Neural crest cell (in vitro differentiated cells): Measurements from ENCODE around the gene UMOD. TPM values are rescaled to one million over a fixed set of nuclear protein-coding genes. Genes with fewer than 3 reads are reported as not detected.

ENCODE experiments used
- DNase-seq: peaks from one replicate; pipeline ENCODE4 v3.0.0; 2021; ENCODE audit warnings: low read depth, mixed read lengths, low spot score
- H3K27ac Mint-ChIP-seq: one replicate; pipeline ENCODE4 v1.8.0; 2021; ENCODE audit warnings: mild to moderate bottlenecking, mixed read lengths; ENCODE audit not compliant: unreplicated experiment
- H3K27me3 Mint-ChIP-seq: 2 replicates; pipeline ENCODE4 v1.8.0; 2021; ENCODE audit warnings: low read depth, mild to moderate bottlenecking, mixed read lengths
- H3K36me3 Mint-ChIP-seq: 2 replicates; pipeline ENCODE4 v1.8.0; 2021; ENCODE audit warnings: low read depth, mild to moderate bottlenecking, mixed read lengths
- H3K4me1 Mint-ChIP-seq: 2 replicates; pipeline ENCODE4 v1.8.0; 2021; ENCODE audit warnings: mixed read lengths
- H3K4me3 Mint-ChIP-seq: one replicate; pipeline ENCODE4 v1.8.0; 2021; ENCODE audit warnings: mild to moderate bottlenecking, mixed read lengths
- H3K9me3 Mint-ChIP-seq: 2 replicates; pipeline ENCODE4 v1.8.0; 2021; ENCODE audit warnings: mixed read lengths
- total RNA-seq: library from RNA; stranded (reverse); gene quantifications from 2 replicates; pipeline ENCODE4 v1.2.1, GENCODE V29; 2021
- TF ChIP-seq, protein P1 (sequence below): fragments of 200-600 bp; sonication (generic); conservative IDR thresholded peaks from 2 replicates; pipeline ENCODE4 v1.5.0; 2021; ENCODE audit warnings: antibody characterized with exemption, mild to moderate bottlenecking

Gene UMOD
- total RNA-seq, 1 donor from 2014 or later = not detected

DNA sequence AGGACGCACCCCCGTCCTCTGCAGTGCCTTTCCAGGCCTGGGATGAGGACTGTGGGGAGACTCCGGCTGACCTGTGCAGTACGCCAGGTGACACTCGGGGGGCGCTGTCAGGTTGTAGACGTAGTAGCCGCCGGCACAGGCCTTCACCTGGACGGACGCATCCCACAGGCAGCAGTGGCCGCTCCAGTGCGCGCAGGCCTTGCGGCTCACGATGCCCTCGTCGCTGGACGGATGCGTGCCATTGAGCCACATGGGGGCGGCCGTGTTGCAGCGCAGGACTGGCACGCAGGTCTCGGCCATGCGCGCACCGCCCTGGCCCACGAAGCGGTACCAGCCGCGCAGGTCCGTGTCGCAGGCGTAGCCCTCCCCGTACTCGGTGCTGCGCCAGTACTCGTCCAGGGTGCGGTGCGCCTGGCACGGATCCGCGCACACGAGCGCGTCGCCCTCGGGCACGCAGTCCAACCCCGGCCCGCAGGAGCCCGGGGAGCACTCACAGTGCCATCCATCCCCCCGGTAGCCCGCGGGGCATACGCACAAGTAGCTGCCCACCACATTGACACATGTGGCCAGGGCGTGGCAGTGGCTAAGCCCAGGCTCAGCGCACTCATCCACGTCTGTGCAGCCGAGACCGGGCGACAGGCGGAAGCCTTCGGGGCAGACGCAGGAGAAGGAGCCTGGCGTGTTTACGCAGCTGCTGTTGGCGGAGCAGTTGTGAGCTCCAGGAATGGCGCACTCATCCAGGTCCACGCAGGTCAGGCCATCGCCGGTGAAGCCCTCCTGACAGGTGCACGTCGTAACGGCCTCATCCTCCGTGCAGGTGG is 3.9 kb downstream of the UMOD start:
- Mint-ChIP-seq H3K27me3 (peaks cover 37% of the 10 kb centered on the region), H3K4me3 (no peak overlapping the region), H3K36me3 (no peaks in the 10 kb centered on the region), H3K9me3 (no peaks in the 10 kb centered on the region), H3K27ac (no peak overlapping the region), H3K4me1 (peaks cover 8% of the 10 kb centered on the region)
- TF ChIP-seq, protein P1, sequence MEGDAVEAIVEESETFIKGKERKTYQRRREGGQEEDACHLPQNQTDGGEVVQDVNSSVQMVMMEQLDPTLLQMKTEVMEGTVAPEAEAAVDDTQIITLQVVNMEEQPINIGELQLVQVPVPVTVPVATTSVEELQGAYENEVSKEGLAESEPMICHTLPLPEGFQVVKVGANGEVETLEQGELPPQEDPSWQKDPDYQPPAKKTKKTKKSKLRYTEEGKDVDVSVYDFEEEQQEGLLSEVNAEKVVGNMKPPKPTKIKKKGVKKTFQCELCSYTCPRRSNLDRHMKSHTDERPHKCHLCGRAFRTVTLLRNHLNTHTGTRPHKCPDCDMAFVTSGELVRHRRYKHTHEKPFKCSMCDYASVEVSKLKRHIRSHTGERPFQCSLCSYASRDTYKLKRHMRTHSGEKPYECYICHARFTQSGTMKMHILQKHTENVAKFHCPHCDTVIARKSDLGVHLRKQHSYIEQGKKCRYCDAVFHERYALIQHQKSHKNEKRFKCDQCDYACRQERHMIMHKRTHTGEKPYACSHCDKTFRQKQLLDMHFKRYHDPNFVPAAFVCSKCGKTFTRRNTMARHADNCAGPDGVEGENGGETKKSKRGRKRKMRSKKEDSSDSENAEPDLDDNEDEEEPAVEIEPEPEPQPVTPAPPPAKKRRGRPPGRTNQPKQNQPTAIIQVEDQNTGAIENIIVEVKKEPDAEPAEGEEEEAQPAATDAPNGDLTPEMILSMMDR = no peak
- DNase-seq = no peak

DNA sequence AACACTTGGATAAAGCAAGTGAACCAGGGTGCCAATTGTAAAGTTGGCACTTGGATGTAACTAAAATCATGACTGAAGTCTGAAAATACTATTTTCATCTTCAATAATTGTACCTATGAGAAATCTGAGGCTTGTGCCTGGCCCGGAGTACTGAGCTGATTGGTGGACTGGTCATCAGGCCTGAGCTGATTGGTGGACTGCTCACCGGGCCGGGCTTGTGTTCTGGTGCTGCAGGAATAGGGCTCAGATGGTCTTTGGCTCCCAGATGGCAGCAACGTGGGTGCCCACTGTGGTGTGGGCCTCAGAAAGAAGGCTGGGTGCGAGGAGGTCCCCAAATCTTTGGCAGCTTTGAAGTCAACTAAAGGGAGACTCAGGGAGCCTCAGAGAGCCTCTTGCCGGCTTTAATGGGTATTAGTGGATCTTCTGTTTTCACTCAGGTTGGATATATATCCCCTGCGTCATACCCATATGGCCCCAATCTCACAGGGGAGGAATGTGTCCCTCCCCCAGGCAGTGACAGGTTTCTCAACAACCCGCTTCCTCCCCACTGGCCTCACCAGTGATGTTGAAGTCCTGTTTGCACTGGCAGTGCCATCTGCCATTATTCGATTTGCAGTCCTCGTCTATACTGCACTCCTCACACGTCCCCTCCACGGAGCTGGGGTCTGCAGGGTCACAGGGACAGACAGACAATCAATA is 4.7 kb downstream of the UMOD start:
- no peak for DNase-seq
- no peak overlapping the region for H3K4me3 Mint-ChIP-seq
- no peak overlapping the region for H3K27ac Mint-ChIP-seq
- H3K27me3 Mint-ChIP-seq = peaks cover 32% of the 10 kb centered on the region
- H3K4me1 Mint-ChIP-seq = peaks cover 1% of the 10 kb centered on the region
- TF ChIP-seq, protein P1 = no peak
- no peaks in the 10 kb centered on the region for H3K9me3 Mint-ChIP-seq
- no peaks in the 10 kb centered on the region for H3K36me3 Mint-ChIP-seq

GRCh38 chr16:20344611-20345010 is 7.9 kb downstream of the UMOD start:
- no peaks in the 10 kb centered on the region for H3K9me3 Mint-ChIP-seq

GRCh38 chr16:20339744-20340143 is 12.8 kb downstream of the UMOD start:
- Mint-ChIP-seq H3K4me1 (no peaks in the 10 kb centered on the region), H3K27ac (no peak overlapping the region)
- TF ChIP-seq, protein P1 = no peak

More at GRCh38 chr16:20344611-20345010, 7.9 kb downstream of the UMOD start:
- DNase-seq = no peak
- Mint-ChIP-seq H3K4me1 (no peaks in the 10 kb centered on the region), H3K27me3 (peaks cover 14% of the 10 kb centered on the region), H3K4me3 (no peak overlapping the region), H3K27ac (no peak overlapping the region), H3K36me3 (no peaks in the 10 kb centered on the region)
- TF ChIP-seq, protein P1 = no peak

GRCh38 chr16:20336955-20337354 is 15.6 kb downstream of the UMOD start:
- TF ChIP-seq, protein P1 = no peak
- H3K27ac Mint-ChIP-seq = no peak overlapping the region
- H3K27me3 Mint-ChIP-seq = peaks cover 69% of the 10 kb centered on the region
- H3K4me3 Mint-ChIP-seq = no peak overlapping the region
- H3K36me3 Mint-ChIP-seq = no peaks in the 10 kb centered on the region
- no peak for DNase-seq
- no peaks in the 10 kb centered on the region for H3K9me3 Mint-ChIP-seq
- H3K4me1 Mint-ChIP-seq = peaks cover 6% of the 10 kb centered on the region

More at GRCh38 chr16:20339744-20340143, 12.8 kb downstream of the UMOD start:
- Mint-ChIP-seq H3K4me3 (no peak overlapping the region), H3K9me3 (no peaks in the 10 kb centered on the region), H3K27me3 (peaks cover 53% of the 10 kb centered on the region), H3K36me3 (no peaks in the 10 kb centered on the region)
- DNase-seq = no peak
